NCI-H2171 (cell line): ENCODE data around the gene EEF1G.
"Not testable (repeated sequence)": the region's sequence is repeated elsewhere in the genome, so short reads cannot be mapped to it uniquely, and the experiment has no call there.

ENCODE experiments used
- DNase-seq: peaks from one replicate; lab custom pipeline; 2025; lab: John Stamatoyannopoulos, UW

EEF1G gene

GRCh38 chr11:62577046-62577714, 3.5 kb upstream of the EEF1G start:
- no peak for DNase-seq

- DNase-seq = no peak
Measured at GRCh38 chr11:62575837-62576236, 2.1 kb upstream of the EEF1G start.

- no peak for DNase-seq
Measured at GRCh38 chr11:62575156-62575555, 1.5 kb upstream of the EEF1G start.

GRCh38 chr11:62574363-62575071, 826 bp upstream of the EEF1G start:
- DNase-seq = no peak

GRCh38 chr11:62573006-62573591, 592 bp downstream of the EEF1G start:
- DNase-seq = no peak

- no peak for DNase-seq
Measured at GRCh38 chr11:62572431-62572830, 1.3 kb downstream of the EEF1G start.

- not testable (repeated sequence) for DNase-seq
Measured at GRCh38 chr11:62571493-62571892, 2.2 kb downstream of the EEF1G start.

GRCh38 chr11:62570903-62571302, 2.8 kb downstream of the EEF1G start:
- DNase-seq = not testable (repeated sequence)

GRCh38 chr11:62569611-62570010, 4.1 kb downstream of the EEF1G start:
- DNase-seq = no peak

GRCh38 chr11:62567018-62567633, 6.6 kb downstream of the EEF1G start:
- no peak for DNase-seq

- DNase-seq = no peak
Measured at GRCh38 chr11:62566247-62566646, 7.4 kb downstream of the EEF1G start.

GRCh38 chr11:62565100-62565802, 8.4 kb downstream of the EEF1G start:
- DNase-seq = no peak

- DNase-seq = not testable (repeated sequence)
Measured at GRCh38 chr11:62561677-62562230, 11.9 kb downstream of the EEF1G start.

GRCh38 chr11:62560566-62561103, 13.1 kb downstream of the EEF1G start:
- DNase-seq = no peak

- not testable (repeated sequence) for DNase-seq
Measured at GRCh38 chr11:62559626-62560025, 14.1 kb downstream of the EEF1G start.

- no peak for DNase-seq
Measured at GRCh38 chr11:62559204-62559603, 14.5 kb downstream of the EEF1G start.

- no peak for DNase-seq
Measured at GRCh38 chr11:62558669-62559068, 15.0 kb downstream of the EEF1G start.

GRCh38 chr11:62556875-62557631, 16.6 kb downstream of the EEF1G start:
- no peak for DNase-seq

- no peak for DNase-seq
Measured at GRCh38 chr11:62556108-62556874, 17.4 kb downstream of the EEF1G start.

- DNase-seq = no peak
Measured at GRCh38 chr11:62555464-62556107, 18.1 kb downstream of the EEF1G start.
